ENCODE measurements around the gene ARID5B. TPM values are rescaled to one million over a fixed set of nuclear protein-coding genes. Genes with fewer than 3 reads are reported as not detected.

ARID5B gene
- polyA plus RNA-seq, 1 of the 3 experiments (the other 2 are of a cell fraction), result 10.9 TPM

DNA sequence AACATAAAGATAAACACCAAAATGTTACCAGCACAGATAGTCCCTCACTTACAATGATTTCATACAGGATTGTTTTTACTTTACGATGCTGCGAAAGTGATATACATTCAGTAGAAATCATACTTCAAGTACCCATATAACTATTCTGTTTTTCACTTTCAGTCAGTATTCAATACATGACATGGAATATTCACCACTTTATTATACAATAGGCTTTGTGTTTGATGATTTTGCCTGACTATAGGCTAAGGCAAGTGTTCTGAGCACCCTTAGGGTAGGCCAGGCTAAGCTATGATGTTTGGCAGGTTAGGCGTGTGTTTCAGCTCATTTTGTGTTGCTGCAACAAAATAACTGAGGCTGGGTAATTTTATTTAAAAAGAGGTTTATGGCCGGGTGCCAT lies 212.2 kb downstream of the ARID5B start:
- no peak overlapping the region for H3K4me3 ChIP-seq (ENCODE audit: low read depth in 2 of 2, low read length in 1 of 2)
- CTCF ChIA-PET, result interaction anchor here (1.5 kb wide), 1 partner anchor 131 kb away, joined by 4 read pairs; no protein-coding TSS in a partner anchor
- no peak overlapping the region for H3K4me2 ChIP-seq
- 91% methylated on average over 4 of the region's 4 CpGs for WGBS (ENCODE audit: low lambda C conversion rate)
- H4K20me1 ChIP-seq (ENCODE audit: insufficient read depth), result no peaks in the 10 kb centered on the region
- no peak overlapping the region for H3K27ac ChIP-seq (ENCODE audit: low read depth in 2 of 2, low read length in 1 of 2)
- TF ChIP-seq, protein P1, sequence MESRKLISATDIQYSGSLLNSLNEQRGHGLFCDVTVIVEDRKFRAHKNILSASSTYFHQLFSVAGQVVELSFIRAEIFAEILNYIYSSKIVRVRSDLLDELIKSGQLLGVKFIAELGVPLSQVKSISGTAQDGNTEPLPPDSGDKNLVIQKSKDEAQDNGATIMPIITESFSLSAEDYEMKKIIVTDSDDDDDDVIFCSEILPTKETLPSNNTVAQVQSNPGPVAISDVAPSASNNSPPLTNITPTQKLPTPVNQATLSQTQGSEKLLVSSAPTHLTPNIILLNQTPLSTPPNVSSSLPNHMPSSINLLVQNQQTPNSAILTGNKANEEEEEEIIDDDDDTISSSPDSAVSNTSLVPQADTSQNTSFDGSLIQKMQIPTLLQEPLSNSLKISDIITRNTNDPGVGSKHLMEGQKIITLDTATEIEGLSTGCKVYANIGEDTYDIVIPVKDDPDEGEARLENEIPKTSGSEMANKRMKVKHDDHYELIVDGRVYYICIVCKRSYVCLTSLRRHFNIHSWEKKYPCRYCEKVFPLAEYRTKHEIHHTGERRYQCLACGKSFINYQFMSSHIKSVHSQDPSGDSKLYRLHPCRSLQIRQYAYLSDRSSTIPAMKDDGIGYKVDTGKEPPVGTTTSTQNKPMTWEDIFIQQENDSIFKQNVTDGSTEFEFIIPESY (IDR thresholded peaks at IDR 0.05; ENCODE audit: borderline replicate concordance, low read depth), result no peak
- no peak for TF ChIP-seq FOSL2 (IDR thresholded peaks at IDR 0.05; ENCODE audit: borderline replicate concordance, low read depth)
- TF ChIP-seq POLR2AphosphoS5 (IDR thresholded peaks at IDR 0.05; ENCODE audit: low read depth, low read length), result no peak
- TF ChIP-seq RXRA (IDR thresholded peaks at IDR 0.05; ENCODE audit: borderline replicate concordance, low read depth), result no peak
- TF ChIP-seq NRF1 (IDR thresholded peaks at IDR 0.05; ENCODE audit: low read depth, low read length), result no peak
- no peak for TF ChIP-seq FOXJ3 (CRISPR knock-in tag; IDR thresholded peaks at IDR 0.05)
- TF ChIP-seq RAD21 (IDR thresholded peaks at IDR 0.05; ENCODE audit: low read length), result no peak
- TF ChIP-seq, protein P2, sequence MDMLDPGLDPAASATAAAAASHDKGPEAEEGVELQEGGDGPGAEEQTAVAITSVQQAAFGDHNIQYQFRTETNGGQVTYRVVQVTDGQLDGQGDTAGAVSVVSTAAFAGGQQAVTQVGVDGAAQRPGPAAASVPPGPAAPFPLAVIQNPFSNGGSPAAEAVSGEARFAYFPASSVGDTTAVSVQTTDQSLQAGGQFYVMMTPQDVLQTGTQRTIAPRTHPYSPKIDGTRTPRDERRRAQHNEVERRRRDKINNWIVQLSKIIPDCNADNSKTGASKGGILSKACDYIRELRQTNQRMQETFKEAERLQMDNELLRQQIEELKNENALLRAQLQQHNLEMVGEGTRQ (IDR thresholded peaks at IDR 0.05; ENCODE audit: borderline replicate concordance, low read depth, low read length), result no peak
- DNase-seq, result no peak
- no peaks in the 10 kb centered on the region for H3K79me2 ChIP-seq (ENCODE audit: insufficient read depth)
- H3K27me3 ChIP-seq (ENCODE audit: insufficient read depth), result no peaks in the 10 kb centered on the region
- no peaks in the 10 kb centered on the region for H3K9me2 ChIP-seq
- no peaks in the 10 kb centered on the region for H3F3A ChIP-seq (replicated peaks; ENCODE audit: insufficient read depth)
- H3K4me1 ChIP-seq (ENCODE audit: control insufficient read depth in 1 of 2, insufficient read depth in 2 of 2, low read depth in 1 of 2, low read length in 1 of 2), result peaks cover 0 to 5% of the 10 kb centered on the region in 2 experiments; a peak in 1 of 4 replicates
- no peaks in the 10 kb centered on the region for H3K9me3 ChIP-seq
- H3K36me3 ChIP-seq (replicated peaks in 1 of 2; ENCODE audit: control insufficient read depth in 1 of 2, insufficient read depth in 2 of 2, low read length in 1 of 2), result no peaks in the 10 kb centered on the region
- POLR2A ChIA-PET, result no interaction called here
- H3K9ac ChIP-seq, result no peak overlapping the region
- H2AFZ ChIP-seq (ENCODE audit: low read depth), result no peak overlapping the region

DNA sequence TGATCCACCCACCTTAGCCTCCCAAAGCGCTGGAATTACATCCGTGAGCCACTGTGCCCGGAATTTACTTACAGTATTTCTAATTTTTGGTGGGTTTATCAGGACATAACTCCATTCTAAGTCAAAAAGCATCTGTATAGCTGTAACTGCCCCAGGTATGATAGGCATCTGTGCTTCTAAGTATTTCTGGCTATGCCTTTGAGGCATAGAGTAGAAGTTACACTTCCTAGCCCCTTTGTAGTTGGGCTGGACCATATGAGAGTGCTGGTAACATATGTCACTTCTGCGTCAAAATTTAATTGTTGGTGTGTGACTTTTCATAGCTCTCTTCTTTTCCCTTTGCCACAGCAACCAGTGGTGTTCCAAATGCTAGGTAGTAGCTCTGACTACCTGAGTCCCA lies 213.8 kb downstream of the ARID5B start:
- Histone ChIP-seq H3K27ac (ENCODE audit: low read depth in 2 of 2, low read length in 1 of 2) (no peak overlapping the region), H4K20me1 (ENCODE audit: insufficient read depth) (no peaks in the 10 kb centered on the region), H3K9me2 (no peaks in the 10 kb centered on the region), H3F3A (replicated peaks; ENCODE audit: insufficient read depth) (no peaks in the 10 kb centered on the region), H3K4me2 (no peak overlapping the region), H3K4me1 (ENCODE audit: control insufficient read depth in 1 of 2, insufficient read depth in 2 of 2, low read depth in 1 of 2, low read length in 1 of 2) (no peaks in the 10 kb centered on the region), H3K36me3 (replicated peaks in 1 of 2; ENCODE audit: control insufficient read depth in 1 of 2, insufficient read depth in 2 of 2, low read length in 1 of 2) (no peaks in the 10 kb centered on the region), H3K4me3 (ENCODE audit: low read depth in 2 of 2, low read length in 1 of 2) (no peak overlapping the region), H3K79me2 (ENCODE audit: insufficient read depth) (no peaks in the 10 kb centered on the region), H3K9ac (no peak overlapping the region), H3K27me3 (ENCODE audit: insufficient read depth) (no peaks in the 10 kb centered on the region), H2AFZ (ENCODE audit: low read depth) (no peak overlapping the region), H3K9me3 (no peaks in the 10 kb centered on the region)
- WGBS (ENCODE audit: low lambda C conversion rate), result 90% methylated on average over 4 of the region's 4 CpGs
- DNase-seq, result no peak
- ChIA-PET CTCF (interaction anchor here (0.8 kb wide), 1 partner anchor 9 kb away, joined by 3 read pairs; no protein-coding TSS in a partner anchor), POLR2A (no interaction called here)
- no peak for TF ChIP-seq YY1 (IDR thresholded peaks at IDR 0.05; ENCODE audit: low read depth)
- TF ChIP-seq, protein P3, sequence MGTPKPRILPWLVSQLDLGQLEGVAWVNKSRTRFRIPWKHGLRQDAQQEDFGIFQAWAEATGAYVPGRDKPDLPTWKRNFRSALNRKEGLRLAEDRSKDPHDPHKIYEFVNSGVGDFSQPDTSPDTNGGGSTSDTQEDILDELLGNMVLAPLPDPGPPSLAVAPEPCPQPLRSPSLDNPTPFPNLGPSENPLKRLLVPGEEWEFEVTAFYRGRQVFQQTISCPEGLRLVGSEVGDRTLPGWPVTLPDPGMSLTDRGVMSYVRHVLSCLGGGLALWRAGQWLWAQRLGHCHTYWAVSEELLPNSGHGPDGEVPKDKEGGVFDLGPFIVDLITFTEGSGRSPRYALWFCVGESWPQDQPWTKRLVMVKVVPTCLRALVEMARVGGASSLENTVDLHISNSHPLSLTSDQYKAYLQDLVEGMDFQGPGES (IDR thresholded peaks at IDR 0.05; ENCODE audit: low read depth, low read length), result no peak
- no peak for TF ChIP-seq SMC3 (IDR thresholded peaks at IDR 0.05; ENCODE audit: low read depth, low read length)
- TF ChIP-seq NFIC (IDR thresholded peaks at IDR 0.05; ENCODE audit: borderline replicate concordance), result no peak
- no peak for TF ChIP-seq RXRA (IDR thresholded peaks at IDR 0.05; ENCODE audit: borderline replicate concordance, low read depth)
- no peak for TF ChIP-seq NRF1 (IDR thresholded peaks at IDR 0.05; ENCODE audit: low read depth, low read length)
- TF ChIP-seq, protein P4, sequence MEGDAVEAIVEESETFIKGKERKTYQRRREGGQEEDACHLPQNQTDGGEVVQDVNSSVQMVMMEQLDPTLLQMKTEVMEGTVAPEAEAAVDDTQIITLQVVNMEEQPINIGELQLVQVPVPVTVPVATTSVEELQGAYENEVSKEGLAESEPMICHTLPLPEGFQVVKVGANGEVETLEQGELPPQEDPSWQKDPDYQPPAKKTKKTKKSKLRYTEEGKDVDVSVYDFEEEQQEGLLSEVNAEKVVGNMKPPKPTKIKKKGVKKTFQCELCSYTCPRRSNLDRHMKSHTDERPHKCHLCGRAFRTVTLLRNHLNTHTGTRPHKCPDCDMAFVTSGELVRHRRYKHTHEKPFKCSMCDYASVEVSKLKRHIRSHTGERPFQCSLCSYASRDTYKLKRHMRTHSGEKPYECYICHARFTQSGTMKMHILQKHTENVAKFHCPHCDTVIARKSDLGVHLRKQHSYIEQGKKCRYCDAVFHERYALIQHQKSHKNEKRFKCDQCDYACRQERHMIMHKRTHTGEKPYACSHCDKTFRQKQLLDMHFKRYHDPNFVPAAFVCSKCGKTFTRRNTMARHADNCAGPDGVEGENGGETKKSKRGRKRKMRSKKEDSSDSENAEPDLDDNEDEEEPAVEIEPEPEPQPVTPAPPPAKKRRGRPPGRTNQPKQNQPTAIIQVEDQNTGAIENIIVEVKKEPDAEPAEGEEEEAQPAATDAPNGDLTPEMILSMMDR (IDR thresholded peaks at IDR 0.05), result no peak
- TF ChIP-seq RCOR1 (IDR thresholded peaks at IDR 0.05; ENCODE audit: low read length), result no peak
- TF ChIP-seq POLR2AphosphoS5 (IDR thresholded peaks at IDR 0.05; ENCODE audit: low read depth, low read length), result no peak
- TF ChIP-seq, protein P1 (IDR thresholded peaks at IDR 0.05; ENCODE audit: borderline replicate concordance, low read depth), result no peak
- no peak for TF ChIP-seq RFX5 (IDR thresholded peaks at IDR 0.05; ENCODE audit: low read length)
- no peak for TF ChIP-seq JUND (IDR thresholded peaks at IDR 0.05)
- no peak for TF ChIP-seq MEF2A (IDR thresholded peaks at IDR 0.05; ENCODE audit: borderline replicate concordance, low read depth)
- TF ChIP-seq MXI1 (IDR thresholded peaks at IDR 0.05; ENCODE audit: low read depth, low read length), result no peak
- TF ChIP-seq SIN3A (IDR thresholded peaks at IDR 0.05; ENCODE audit: borderline replicate concordance, low read depth, low read length), result no peak
